Measurements from ENCODE around the gene CACNG5.

CACNG5 gene

GRCh38 chr17:66807182-66807581 lies 27.7 kb upstream of the CACNG5 start:
- no peaks in the 10 kb centered on the region for H3K36me3 ChIP-seq (ENCODE audit: control insufficient read depth in 2 of 2, insufficient read depth in 1 of 2, low read length in 2 of 2)
- ChIA-PET POLR2A (no interaction called here), CTCF (no interaction called here)
- H3K4me3 ChIP-seq (ENCODE audit: low read depth, low read length): no peak overlapping the region
- no peaks in the 10 kb centered on the region for H3K4me1 ChIP-seq (ENCODE audit: control insufficient read depth, insufficient read depth, low read length)
- H3K9me3 ChIP-seq (ENCODE audit: control insufficient read depth, insufficient read depth, low read depth, low read length): no peaks in the 10 kb centered on the region
- H3K27ac ChIP-seq (ENCODE audit: extremely low read depth, low read depth, low read length): no peak overlapping the region
- TF ChIP-seq ZNF596 (tag by site-specific recombination; IDR thresholded peaks at IDR 0.05) (no peak), ZSCAN23 (tag by site-specific recombination; IDR thresholded peaks at IDR 0.05) (no peak), ZNF248 (tag by site-specific recombination; IDR thresholded peaks at IDR 0.05) (no peak), ZNF239 (tag by site-specific recombination; IDR thresholded peaks at IDR 0.05) (no peak), SALL2 (tag by site-specific recombination; IDR thresholded peaks at IDR 0.05; ENCODE audit: borderline replicate concordance) (no peak), ZNF274 (IDR thresholded peaks at IDR 0.05; ENCODE audit: low read length) (no peak), ZNF274 (tag by site-specific recombination; IDR thresholded peaks at IDR 0.05; ENCODE audit: borderline replicate concordance) (no peak), ZNF16 (tag by site-specific recombination; IDR thresholded peaks at IDR 0.05; ENCODE audit: low read depth) (no peak), ZNF140 (tag by site-specific recombination; IDR thresholded peaks at IDR 0.05) (no peak), ZNF37A (tag by site-specific recombination; IDR thresholded peaks at IDR 0.05) (no peak), ZNF777 (tag by site-specific recombination; IDR thresholded peaks at IDR 0.05; ENCODE audit: borderline replicate concordance) (no peak)
- TF ChIP-seq, protein P1, sequence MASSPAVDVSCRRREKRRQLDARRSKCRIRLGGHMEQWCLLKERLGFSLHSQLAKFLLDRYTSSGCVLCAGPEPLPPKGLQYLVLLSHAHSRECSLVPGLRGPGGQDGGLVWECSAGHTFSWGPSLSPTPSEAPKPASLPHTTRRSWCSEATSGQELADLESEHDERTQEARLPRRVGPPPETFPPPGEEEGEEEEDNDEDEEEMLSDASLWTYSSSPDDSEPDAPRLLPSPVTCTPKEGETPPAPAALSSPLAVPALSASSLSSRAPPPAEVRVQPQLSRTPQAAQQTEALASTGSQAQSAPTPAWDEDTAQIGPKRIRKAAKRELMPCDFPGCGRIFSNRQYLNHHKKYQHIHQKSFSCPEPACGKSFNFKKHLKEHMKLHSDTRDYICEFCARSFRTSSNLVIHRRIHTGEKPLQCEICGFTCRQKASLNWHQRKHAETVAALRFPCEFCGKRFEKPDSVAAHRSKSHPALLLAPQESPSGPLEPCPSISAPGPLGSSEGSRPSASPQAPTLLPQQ (tag by site-specific recombination; IDR thresholded peaks at IDR 0.05): no peak
- TF ChIP-seq, protein P2, sequence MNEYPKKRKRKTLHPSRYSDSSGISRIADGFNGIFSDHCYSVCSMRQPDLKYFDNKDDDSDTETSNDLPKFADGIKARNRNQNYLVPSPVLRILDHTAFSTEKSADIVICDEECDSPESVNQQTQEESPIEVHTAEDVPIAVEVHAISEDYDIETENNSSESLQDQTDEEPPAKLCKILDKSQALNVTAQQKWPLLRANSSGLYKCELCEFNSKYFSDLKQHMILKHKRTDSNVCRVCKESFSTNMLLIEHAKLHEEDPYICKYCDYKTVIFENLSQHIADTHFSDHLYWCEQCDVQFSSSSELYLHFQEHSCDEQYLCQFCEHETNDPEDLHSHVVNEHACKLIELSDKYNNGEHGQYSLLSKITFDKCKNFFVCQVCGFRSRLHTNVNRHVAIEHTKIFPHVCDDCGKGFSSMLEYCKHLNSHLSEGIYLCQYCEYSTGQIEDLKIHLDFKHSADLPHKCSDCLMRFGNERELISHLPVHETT (tag by site-specific recombination; IDR thresholded peaks at IDR 0.05): no peak
- TF ChIP-seq, protein P3, sequence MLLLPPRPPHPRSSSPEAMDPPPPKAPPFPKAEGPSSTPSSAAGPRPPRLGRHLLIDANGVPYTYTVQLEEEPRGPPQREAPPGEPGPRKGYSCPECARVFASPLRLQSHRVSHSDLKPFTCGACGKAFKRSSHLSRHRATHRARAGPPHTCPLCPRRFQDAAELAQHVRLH (tag by site-specific recombination; IDR thresholded peaks at IDR 0.05): no peak

DNA sequence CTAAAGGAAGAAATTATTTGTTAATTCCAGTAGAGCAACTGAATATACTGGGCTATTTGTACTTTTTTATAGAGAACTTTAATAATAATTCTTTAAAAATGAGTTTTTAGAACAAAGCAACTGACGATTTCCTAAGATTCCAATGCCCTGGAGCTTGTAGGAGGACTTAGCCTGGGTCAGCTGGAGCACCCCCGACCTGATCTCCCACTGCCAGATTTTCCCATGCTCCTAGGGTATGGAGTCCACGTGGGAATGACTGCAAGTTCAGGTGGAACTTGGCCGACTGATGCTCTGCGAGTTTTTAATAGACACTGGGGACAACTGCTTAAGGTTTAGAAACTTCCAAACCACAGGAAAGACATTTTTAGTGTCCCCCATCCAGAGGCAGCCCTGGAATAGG lies 25.5 kb upstream of the CACNG5 start:
- H3K36me3 ChIP-seq (ENCODE audit: control insufficient read depth in 2 of 2, insufficient read depth in 1 of 2, low read length in 2 of 2): no peaks in the 10 kb centered on the region
- ChIA-PET CTCF (no interaction called here), POLR2A (no interaction called here)
- H3K27ac ChIP-seq (ENCODE audit: extremely low read depth, low read depth, low read length): no peak overlapping the region
- no peaks in the 10 kb centered on the region for H3K4me1 ChIP-seq (ENCODE audit: control insufficient read depth, insufficient read depth, low read length)
- no peak overlapping the region for H3K4me3 ChIP-seq (ENCODE audit: low read depth, low read length)
- H3K9me3 ChIP-seq (ENCODE audit: control insufficient read depth, insufficient read depth, low read depth, low read length): no peaks in the 10 kb centered on the region
- TF ChIP-seq, protein P3 (tag by site-specific recombination; IDR thresholded peaks at IDR 0.05): no peak
- TF ChIP-seq ZBTB20 (tag by site-specific recombination; IDR thresholded peaks at IDR 0.05): no peak
- TF ChIP-seq ZNF311 (tag by site-specific recombination; IDR thresholded peaks at IDR 0.05; ENCODE audit: borderline replicate concordance): no peak
- TF ChIP-seq, protein P4, sequence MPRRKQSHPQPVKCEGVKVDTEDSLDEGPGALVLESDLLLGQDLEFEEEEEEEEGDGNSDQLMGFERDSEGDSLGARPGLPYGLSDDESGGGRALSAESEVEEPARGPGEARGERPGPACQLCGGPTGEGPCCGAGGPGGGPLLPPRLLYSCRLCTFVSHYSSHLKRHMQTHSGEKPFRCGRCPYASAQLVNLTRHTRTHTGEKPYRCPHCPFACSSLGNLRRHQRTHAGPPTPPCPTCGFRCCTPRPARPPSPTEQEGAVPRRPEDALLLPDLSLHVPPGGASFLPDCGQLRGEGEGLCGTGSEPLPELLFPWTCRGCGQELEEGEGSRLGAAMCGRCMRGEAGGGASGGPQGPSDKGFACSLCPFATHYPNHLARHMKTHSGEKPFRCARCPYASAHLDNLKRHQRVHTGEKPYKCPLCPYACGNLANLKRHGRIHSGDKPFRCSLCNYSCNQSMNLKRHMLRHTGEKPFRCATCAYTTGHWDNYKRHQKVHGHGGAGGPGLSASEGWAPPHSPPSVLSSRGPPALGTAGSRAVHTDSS (tag by site-specific recombination; IDR thresholded peaks at IDR 0.05): no peak
- TF ChIP-seq, protein P5, sequence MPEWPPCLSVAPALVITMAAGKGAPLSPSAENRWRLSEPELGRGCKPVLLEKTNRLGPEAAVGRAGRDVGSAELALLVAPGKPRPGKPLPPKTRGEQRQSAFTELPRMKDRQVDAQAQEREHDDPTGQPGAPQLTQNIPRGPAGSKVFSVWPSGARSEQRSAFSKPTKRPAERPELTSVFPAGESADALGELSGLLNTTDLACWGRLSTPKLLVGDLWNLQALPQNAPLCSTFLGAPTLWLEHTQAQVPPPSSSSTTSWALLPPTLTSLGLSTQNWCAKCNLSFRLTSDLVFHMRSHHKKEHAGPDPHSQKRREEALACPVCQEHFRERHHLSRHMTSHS (tag by site-specific recombination; IDR thresholded peaks at IDR 0.05): no peak
- TF ChIP-seq, protein P6, sequence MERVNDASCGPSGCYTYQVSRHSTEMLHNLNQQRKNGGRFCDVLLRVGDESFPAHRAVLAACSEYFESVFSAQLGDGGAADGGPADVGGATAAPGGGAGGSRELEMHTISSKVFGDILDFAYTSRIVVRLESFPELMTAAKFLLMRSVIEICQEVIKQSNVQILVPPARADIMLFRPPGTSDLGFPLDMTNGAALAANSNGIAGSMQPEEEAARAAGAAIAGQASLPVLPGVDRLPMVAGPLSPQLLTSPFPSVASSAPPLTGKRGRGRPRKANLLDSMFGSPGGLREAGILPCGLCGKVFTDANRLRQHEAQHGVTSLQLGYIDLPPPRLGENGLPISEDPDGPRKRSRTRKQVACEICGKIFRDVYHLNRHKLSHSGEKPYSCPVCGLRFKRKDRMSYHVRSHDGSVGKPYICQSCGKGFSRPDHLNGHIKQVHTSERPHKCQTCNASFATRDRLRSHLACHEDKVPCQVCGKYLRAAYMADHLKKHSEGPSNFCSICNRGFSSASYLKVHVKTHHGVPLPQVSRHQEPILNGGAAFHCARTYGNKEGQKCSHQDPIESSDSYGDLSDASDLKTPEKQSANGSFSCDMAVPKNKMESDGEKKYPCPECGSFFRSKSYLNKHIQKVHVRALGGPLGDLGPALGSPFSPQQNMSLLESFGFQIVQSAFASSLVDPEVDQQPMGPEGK (tag by site-specific recombination; IDR thresholded peaks at IDR 0.05): no peak
- TF ChIP-seq ZNF10 (tag by site-specific recombination; IDR thresholded peaks at IDR 0.05): no peak
- no peak for TF ChIP-seq ZBTB8A (tag by site-specific recombination; IDR thresholded peaks at IDR 0.05)
- TF ChIP-seq ZNF37A (tag by site-specific recombination; IDR thresholded peaks at IDR 0.05): no peak
- TF ChIP-seq, protein P7, sequence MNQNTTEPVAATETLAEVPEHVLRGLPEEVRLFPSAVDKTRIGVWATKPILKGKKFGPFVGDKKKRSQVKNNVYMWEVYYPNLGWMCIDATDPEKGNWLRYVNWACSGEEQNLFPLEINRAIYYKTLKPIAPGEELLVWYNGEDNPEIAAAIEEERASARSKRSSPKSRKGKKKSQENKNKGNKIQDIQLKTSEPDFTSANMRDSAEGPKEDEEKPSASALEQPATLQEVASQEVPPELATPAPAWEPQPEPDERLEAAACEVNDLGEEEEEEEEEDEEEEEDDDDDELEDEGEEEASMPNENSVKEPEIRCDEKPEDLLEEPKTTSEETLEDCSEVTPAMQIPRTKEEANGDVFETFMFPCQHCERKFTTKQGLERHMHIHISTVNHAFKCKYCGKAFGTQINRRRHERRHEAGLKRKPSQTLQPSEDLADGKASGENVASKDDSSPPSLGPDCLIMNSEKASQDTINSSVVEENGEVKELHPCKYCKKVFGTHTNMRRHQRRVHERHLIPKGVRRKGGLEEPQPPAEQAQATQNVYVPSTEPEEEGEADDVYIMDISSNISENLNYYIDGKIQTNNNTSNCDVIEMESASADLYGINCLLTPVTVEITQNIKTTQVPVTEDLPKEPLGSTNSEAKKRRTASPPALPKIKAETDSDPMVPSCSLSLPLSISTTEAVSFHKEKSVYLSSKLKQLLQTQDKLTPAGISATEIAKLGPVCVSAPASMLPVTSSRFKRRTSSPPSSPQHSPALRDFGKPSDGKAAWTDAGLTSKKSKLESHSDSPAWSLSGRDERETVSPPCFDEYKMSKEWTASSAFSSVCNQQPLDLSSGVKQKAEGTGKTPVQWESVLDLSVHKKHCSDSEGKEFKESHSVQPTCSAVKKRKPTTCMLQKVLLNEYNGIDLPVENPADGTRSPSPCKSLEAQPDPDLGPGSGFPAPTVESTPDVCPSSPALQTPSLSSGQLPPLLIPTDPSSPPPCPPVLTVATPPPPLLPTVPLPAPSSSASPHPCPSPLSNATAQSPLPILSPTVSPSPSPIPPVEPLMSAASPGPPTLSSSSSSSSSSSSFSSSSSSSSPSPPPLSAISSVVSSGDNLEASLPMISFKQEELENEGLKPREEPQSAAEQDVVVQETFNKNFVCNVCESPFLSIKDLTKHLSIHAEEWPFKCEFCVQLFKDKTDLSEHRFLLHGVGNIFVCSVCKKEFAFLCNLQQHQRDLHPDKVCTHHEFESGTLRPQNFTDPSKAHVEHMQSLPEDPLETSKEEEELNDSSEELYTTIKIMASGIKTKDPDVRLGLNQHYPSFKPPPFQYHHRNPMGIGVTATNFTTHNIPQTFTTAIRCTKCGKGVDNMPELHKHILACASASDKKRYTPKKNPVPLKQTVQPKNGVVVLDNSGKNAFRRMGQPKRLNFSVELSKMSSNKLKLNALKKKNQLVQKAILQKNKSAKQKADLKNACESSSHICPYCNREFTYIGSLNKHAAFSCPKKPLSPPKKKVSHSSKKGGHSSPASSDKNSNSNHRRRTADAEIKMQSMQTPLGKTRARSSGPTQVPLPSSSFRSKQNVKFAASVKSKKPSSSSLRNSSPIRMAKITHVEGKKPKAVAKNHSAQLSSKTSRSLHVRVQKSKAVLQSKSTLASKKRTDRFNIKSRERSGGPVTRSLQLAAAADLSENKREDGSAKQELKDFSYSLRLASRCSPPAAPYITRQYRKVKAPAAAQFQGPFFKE (tag by site-specific recombination; IDR thresholded peaks at IDR 0.05; ENCODE audit: borderline replicate concordance): no peak
